ENCODE data around the gene ST6GAL2.

ST6GAL2 gene

DNA sequence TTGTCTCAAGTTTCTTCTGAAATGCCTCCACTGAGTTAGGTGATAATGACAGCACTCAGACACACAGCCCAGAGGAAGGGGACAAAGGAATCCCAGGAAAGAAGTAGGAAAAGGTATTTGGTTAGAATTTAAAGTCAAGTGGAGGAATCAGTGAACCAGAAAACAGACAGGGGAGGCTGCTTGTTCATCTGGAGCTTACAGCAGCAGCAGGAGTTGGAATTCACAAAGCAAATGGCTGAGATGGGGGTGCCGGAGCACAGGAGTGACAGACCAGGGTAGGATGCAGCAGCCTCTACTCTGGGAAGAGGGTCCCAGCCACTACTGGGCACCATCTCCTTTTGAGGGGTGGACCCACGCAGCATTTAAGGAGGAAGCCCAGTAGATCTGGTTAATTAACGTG, 104.8 kb downstream of the ST6GAL2 start:
- Mint-ChIP-seq H3K9me3 (peaks cover 36% of the 10 kb centered on the region), H3K4me3 (no peak overlapping the region), H3K27me3 (ENCODE audit: low read depth, poor library complexity) (no peaks in the 10 kb centered on the region), H3K27ac (peak overlapping the region; percentile 79), H3K36me3 (ENCODE audit: low read depth) (peaks cover 21% of the 10 kb centered on the region), H3K4me1 (peaks cover 22% of the 10 kb centered on the region)
- peak; percentile 10 for DNase-seq
- no peak for TF ChIP-seq CTCF (IDR thresholded peaks at IDR 0.05)

GRCh38 chr2:106771811-106772210, 114.2 kb downstream of the ST6GAL2 start:
- TF ChIP-seq CTCF (IDR thresholded peaks at IDR 0.05) = no peak
- no peak overlapping the region for H3K27ac Mint-ChIP-seq
- DNase-seq = no peak
- peaks cover 17% of the 10 kb centered on the region for H3K9me3 Mint-ChIP-seq
- peaks cover 12% of the 10 kb centered on the region for H3K36me3 Mint-ChIP-seq (ENCODE audit: low read depth)
- peaks cover 6% of the 10 kb centered on the region for H3K4me1 Mint-ChIP-seq
- peaks cover 2% of the 10 kb centered on the region for H3K27me3 Mint-ChIP-seq (ENCODE audit: low read depth, poor library complexity)
- H3K4me3 Mint-ChIP-seq = no peak overlapping the region

DNA sequence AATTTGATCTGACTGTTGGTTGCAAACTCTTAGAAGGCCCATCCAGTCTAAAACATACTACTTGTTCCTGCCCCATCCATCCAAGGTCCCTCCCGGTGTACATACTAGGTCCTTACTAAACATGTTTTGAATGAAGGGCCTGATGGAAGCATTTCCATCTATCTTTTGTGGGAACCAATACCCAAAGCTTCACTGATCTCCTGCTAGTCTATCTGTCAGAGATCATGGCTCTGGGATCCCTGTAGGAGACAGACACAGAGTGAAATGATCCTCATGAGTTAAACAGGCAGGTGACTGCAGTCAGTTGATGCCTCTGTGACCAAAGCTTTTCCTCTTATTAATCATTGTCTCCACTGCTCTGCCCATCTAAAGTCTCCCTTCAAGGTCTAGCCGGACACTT, 115.0 kb downstream of the ST6GAL2 start:
- Mint-ChIP-seq H3K27me3 (ENCODE audit: low read depth, poor library complexity) (peaks cover 2% of the 10 kb centered on the region), H3K4me1 (peaks cover 6% of the 10 kb centered on the region), H3K9me3 (peaks cover 12% of the 10 kb centered on the region), H3K4me3 (no peak overlapping the region), H3K27ac (no peak overlapping the region), H3K36me3 (ENCODE audit: low read depth) (peaks cover 7% of the 10 kb centered on the region)
- DNase-seq = no peak
- TF ChIP-seq CTCF (IDR thresholded peaks at IDR 0.05) = no peak

GRCh38 chr2:106764614-106765013, 121.4 kb downstream of the ST6GAL2 start:
- Mint-ChIP-seq H3K9me3 (peaks cover 32% of the 10 kb centered on the region), H3K4me3 (no peak overlapping the region), H3K36me3 (ENCODE audit: low read depth) (peaks cover 6% of the 10 kb centered on the region), H3K4me1 (no peaks in the 10 kb centered on the region), H3K27me3 (ENCODE audit: low read depth, poor library complexity) (peaks cover 5% of the 10 kb centered on the region), H3K27ac (no peak overlapping the region)
- DNase-seq = no peak
- TF ChIP-seq CTCF (IDR thresholded peaks at IDR 0.05) = no peak

DNA sequence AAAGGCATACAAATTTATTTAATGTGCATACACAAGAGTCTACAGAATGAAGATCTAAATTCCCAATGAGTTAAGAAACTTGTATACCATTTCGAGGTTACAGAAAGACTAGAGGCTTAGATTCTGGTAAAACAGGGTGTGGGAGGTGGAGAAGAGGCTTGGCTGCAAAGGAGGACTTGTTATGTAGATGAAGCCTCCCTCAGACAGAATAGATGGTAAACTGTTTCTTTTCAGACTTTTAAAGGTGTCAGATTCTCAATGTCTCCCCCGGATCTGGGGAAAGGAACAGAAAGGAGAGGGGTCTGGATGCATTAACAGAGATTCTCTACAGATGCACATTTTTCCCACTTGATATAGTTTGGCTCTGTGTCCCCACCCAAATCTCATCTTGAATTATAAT, 126.0 kb downstream of the ST6GAL2 start:
- H3K9me3 Mint-ChIP-seq = peaks cover 18% of the 10 kb centered on the region
- peaks cover 3% of the 10 kb centered on the region for H3K27me3 Mint-ChIP-seq (ENCODE audit: low read depth, poor library complexity)

More for the DNA sequence above, 126.0 kb downstream of the ST6GAL2 start:
- TF ChIP-seq CTCF (IDR thresholded peaks at IDR 0.05) = no peak
- Mint-ChIP-seq H3K4me3 (no peak overlapping the region), H3K36me3 (ENCODE audit: low read depth) (no peaks in the 10 kb centered on the region), H3K4me1 (peaks cover 22% of the 10 kb centered on the region), H3K27ac (no peak overlapping the region)
- no peak for DNase-seq
